ENCODE data around the gene PDLIM4.

DNA sequence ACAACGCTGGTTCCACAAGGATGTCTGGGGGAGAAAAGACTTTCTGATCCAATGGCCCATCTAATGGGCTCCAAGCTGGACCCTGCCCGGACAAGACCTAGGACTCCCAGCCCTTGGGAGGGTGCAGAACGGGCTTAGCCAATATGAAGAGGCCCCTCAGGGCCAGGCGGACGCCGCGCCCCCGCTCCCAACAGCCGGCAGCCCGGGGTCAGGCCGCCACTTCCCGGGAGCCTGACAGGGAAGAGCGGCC is 30.3 kb upstream of the PDLIM4 start:
- TF ChIP-seq, protein P1, sequence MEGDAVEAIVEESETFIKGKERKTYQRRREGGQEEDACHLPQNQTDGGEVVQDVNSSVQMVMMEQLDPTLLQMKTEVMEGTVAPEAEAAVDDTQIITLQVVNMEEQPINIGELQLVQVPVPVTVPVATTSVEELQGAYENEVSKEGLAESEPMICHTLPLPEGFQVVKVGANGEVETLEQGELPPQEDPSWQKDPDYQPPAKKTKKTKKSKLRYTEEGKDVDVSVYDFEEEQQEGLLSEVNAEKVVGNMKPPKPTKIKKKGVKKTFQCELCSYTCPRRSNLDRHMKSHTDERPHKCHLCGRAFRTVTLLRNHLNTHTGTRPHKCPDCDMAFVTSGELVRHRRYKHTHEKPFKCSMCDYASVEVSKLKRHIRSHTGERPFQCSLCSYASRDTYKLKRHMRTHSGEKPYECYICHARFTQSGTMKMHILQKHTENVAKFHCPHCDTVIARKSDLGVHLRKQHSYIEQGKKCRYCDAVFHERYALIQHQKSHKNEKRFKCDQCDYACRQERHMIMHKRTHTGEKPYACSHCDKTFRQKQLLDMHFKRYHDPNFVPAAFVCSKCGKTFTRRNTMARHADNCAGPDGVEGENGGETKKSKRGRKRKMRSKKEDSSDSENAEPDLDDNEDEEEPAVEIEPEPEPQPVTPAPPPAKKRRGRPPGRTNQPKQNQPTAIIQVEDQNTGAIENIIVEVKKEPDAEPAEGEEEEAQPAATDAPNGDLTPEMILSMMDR (IDR thresholded peaks at IDR 0.05), result peak in 2 of 4 donors; percentile 6 to 14
- TF ChIP-seq POLR2A (IDR thresholded peaks at IDR 0.05), result no peak
